AG09309 (cell line): ENCODE results near the gene DEPP1.

Experiments used
- DNase-seq: peaks from one replicate; pipeline ENCODE4 v3.0.0-alpha.2; 2010; ENCODE audit warnings: low read depth
- H3K4me3 ChIP-seq: 2 replicates; pipeline ENCODE4 v1.5.1; 2011; ENCODE audit warnings: mild to moderate bottlenecking, low read depth, low read length, moderate library complexity; ENCODE audit not compliant: control insufficient read depth
- CTCF ChIP-seq: IDR thresholded peaks from 2 replicates; pipeline ENCODE4 v1.5.1; 2011; ENCODE audit warnings: mild to moderate bottlenecking, low read depth, low read length, inconsistent platforms; ENCODE audit not compliant: insufficient read depth, control insufficient read depth; ENCODE audit errors: missing control alignments

Gene DEPP1

DNA sequence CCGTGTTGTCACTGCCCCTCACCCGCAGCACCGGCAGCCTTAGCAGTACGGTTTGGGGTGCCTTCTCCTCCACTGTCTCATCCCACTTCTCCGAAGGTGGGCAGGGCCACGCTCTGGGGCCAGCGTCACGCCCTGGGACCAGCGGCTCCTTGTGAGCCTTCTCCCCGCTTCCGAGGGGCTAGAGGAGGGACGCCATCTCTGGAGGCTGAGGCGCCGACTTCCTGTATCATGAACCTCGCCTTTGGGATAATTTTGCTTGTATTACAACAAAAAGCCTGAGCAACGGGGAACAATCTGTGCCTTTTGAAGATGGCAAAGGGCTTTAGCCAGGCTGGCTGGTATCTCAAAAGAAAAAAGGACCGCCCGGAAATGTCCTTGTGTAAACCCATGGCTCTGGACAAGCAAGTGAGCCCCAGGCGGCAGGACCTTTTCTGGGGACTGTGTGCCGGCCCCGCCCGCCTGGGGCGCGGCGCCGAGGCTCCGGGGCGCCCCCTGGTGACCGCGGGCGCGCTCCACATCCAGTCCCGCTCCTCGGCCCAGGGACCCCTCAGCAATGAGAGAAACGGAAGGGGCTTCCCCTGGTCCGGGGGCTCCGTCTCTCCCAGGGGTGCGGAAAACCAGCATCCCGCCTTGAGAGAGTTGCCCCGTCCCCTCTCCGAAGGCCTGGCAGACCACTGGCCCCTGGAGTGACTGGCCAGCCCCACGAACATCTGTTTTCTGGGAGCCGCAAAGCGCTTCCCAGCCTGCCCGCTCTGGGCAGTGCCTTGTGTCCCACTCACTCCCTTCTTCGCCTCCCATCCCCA, 3.8 kb downstream of the DEPP1 start:
- peak; percentile 63 for TF ChIP-seq CTCF
- DNase-seq = no peak
- H3K4me3 ChIP-seq = peak overlapping the region; percentile 48

DNA sequence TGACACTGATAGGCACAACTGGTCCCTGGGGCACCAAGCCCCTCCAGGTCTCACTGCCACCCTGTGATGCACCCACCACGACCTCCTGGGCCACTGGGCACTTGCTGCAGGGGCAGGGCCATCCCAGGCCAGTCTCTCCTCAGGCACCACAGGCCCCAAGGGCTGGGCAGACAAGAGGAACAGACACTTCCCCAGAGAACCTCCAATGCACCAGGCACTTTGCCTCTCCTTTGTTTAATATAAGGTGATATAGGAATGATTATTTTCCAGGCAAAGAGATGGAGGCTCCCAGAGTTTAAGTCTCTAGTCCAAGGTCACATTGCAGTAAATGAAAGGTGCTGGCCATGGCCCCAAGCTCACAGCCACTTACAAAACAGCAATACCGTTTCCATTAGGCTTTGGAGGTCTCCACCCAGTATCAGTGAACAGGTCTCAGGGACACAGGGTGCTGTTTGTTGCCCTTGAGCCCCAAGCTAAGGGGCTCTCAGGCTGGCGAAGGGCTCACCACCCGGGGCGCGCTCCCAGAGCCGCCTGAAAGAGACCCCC, 4.5 kb downstream of the DEPP1 start:
- peak overlapping the region; percentile 48 for H3K4me3 ChIP-seq
- no peak for DNase-seq
- TF ChIP-seq CTCF = no peak

- DNase-seq = no peak
- H3K4me3 ChIP-seq = no peak overlapping the region
- no peak for TF ChIP-seq CTCF
Observed at GRCh38 chr10:44973323-44974081, 5.1 kb downstream of the DEPP1 start.

- no peak for TF ChIP-seq CTCF
- no peak for DNase-seq
- no peak overlapping the region for H3K4me3 ChIP-seq
Observed at GRCh38 chr10:44972874-44973306, 5.7 kb downstream of the DEPP1 start.

- no peak overlapping the region for H3K4me3 ChIP-seq
- DNase-seq = no peak
- no peak for TF ChIP-seq CTCF
Observed at GRCh38 chr10:44971935-44972757, 6.5 kb downstream of the DEPP1 start.

- TF ChIP-seq CTCF = no peak
- no peak for DNase-seq
- H3K4me3 ChIP-seq = no peak overlapping the region
Observed at GRCh38 chr10:44971434-44971833, 7.2 kb downstream of the DEPP1 start.
